NT2/D1 (cell line): ENCODE data around the gene SPAG17.

ENCODE experiments used
- SUZ12 ChIP-seq: IDR thresholded peaks from 2 replicates; pipeline ENCODE4 v1.6.1; 2011; ENCODE audit not compliant: insufficient read length, insufficient read depth; ENCODE audit errors: extremely low read depth
- ZNF274 ChIP-seq: IDR thresholded peaks from 2 replicates; pipeline ENCODE4 v1.6.1; 2011; ENCODE audit warnings: mild to moderate bottlenecking, low read depth, low read length

GRCh38 chr1:118084400-118084799 lies 100.6 kb downstream of the SPAG17 start:
- TF ChIP-seq SUZ12: no peak
- no peak for TF ChIP-seq ZNF274
